GM12878 (cell line): ENCODE results near the gene CYP2A6. TPM values are rescaled to one million over a fixed set of nuclear protein-coding genes. Genes with fewer than 3 reads are reported as not detected.
"Not testable (repeated sequence)": the region's sequence is repeated elsewhere in the genome, so short reads cannot be mapped to it uniquely, and the experiment has no call there.

Source experiments
- ATAC-seq: fragments of 200-7000 bp; cut with Tn5 transposase; 3 replicates; pipeline ENCODE4 v1.9.1; 2020; ENCODE audit warnings: mild to moderate bottlenecking, moderate library complexity
- BruUV-seq: library from RNA; stranded (reverse); fragments of 400-500 nt; replicated peaks from 2 replicates; lab custom pipeline; 2021; lab: Mats Ljungman, UMichigan
- CTCF ChIA-PET: fragments of 300-600 bp; sonication (Branson Sonifier 250); formaldehyde crosslinking; extraction: SDS; loops from one replicate; lab custom pipeline; 2021; ENCODE audit warnings: inconsistent platforms; lab: Yijun Ruan, JAX
- POLR2A ChIA-PET: fragments of 350-600 bp; formaldehyde crosslinking; extraction: SDS; loops from one replicate; lab custom pipeline; 2021; ENCODE audit warnings: inconsistent platforms; lab: Charles Lee
- RAD21 ChIA-PET: fragments of 300-600 bp; sonication (Branson Sonifier 250); formaldehyde crosslinking; loops from one replicate; lab custom pipeline; 2023; ENCODE audit warnings: antibody characterized with exemption; ENCODE audit not compliant: unreplicated experiment; lab: Charles Lee
- SMC1A ChIA-PET: fragments of 300-600 bp; sonication (Branson Sonifier 250); formaldehyde crosslinking; loops from one replicate; lab custom pipeline; 2023; ENCODE audit not compliant: unreplicated experiment, uncharacterized antibody; lab: Charles Lee
- DNase-seq: peaks from one replicate; pipeline ENCODE4 v3.0.0-alpha.2; 2011; ENCODE audit warnings: low read depth, low spot score
- FAIRE-seq: peaks from 3 replicates; lab custom pipeline; 2011; peaks lifted over from hg19 to GRCh38; lab: Jason Lieb, UNC
- H2AFZ ChIP-seq: 2 replicates; pipeline ENCODE4 v1.6.0; 2011; ENCODE audit warnings: low read depth, low read length, control low read depth; ENCODE audit not compliant: control insufficient read depth
- H3K27ac ChIP-seq: 2 replicates; pipeline ENCODE4 v1.5.1; 2011; ENCODE audit warnings: control low read depth; ENCODE audit not compliant: control insufficient read depth, insufficient read depth
- H3K27me3 ChIP-seq, 2 experiments: replicated peaks in 1 of 2; 2 replicates each; pipeline versions ENCODE4 v1.6.0 to v1.6.1; 2011; ENCODE audit warnings: low read length in 1 of 2; ENCODE audit not compliant: control insufficient read depth in 2 of 2, insufficient read depth in 2 of 2
- H3K36me3 ChIP-seq, 2 experiments: 2 replicates each; pipeline ENCODE4 v1.5.1; 2011; ENCODE audit warnings: low read length in 1 of 2; ENCODE audit not compliant: control insufficient read depth in 2 of 2, insufficient read depth in 2 of 2
- H3K4me1 ChIP-seq: 2 replicates; pipeline ENCODE4 v1.6.1; 2011; ENCODE audit warnings: mild to moderate bottlenecking, low read length, moderate library complexity, mixed read lengths; ENCODE audit not compliant: control insufficient read depth, insufficient read depth
- H3K4me2 ChIP-seq: 2 replicates; pipeline ENCODE4 v1.6.0; 2011; ENCODE audit warnings: control low read depth; ENCODE audit not compliant: control insufficient read depth, insufficient read depth
- H3K4me3 ChIP-seq: fragments of 200-600 bp; sonication (generic); 2 replicates; pipeline ENCODE4 v1.5.1; 2016
- H3K79me2 ChIP-seq: 2 replicates; pipeline ENCODE4 v1.6.0; 2011; ENCODE audit warnings: low read length; ENCODE audit not compliant: control insufficient read depth, insufficient read depth
- H3K9ac ChIP-seq: 2 replicates; pipeline ENCODE4 v1.8.0; 2011; ENCODE audit warnings: low read length, control low read depth, mixed read lengths; ENCODE audit not compliant: control insufficient read depth, insufficient read depth
- H3K9me3 ChIP-seq: replicated peaks from 3 replicates; pipeline ENCODE4 v1.5.1; 2011; ENCODE audit warnings: mild to moderate bottlenecking, low read length; ENCODE audit not compliant: control insufficient read depth, insufficient read depth
- H4K20me1 ChIP-seq: 2 replicates; pipeline ENCODE4 v1.6.0; 2011; ENCODE audit not compliant: control insufficient read depth, insufficient read depth
- MXI1 ChIP-seq: fragments of 150-350 bp; IDR thresholded peaks from 2 replicates; pipeline ENCODE4 v1.6.1; 2011; ENCODE audit warnings: low read depth, mild to moderate bottlenecking, inconsistent platforms, low read length, improper control_type of control experiment
- MYC ChIP-seq: IDR thresholded peaks from 2 replicates; pipeline ENCODE4 v1.6.1; 2011; ENCODE audit warnings: mild to moderate bottlenecking, low read length, moderate library complexity, inconsistent platforms; ENCODE audit not compliant: insufficient read depth, insufficient replicate concordance, insufficient read length, severe bottlenecking
- POLR2A ChIP-seq: IDR thresholded peaks from 2 replicates; pipeline ENCODE4 v1.6.1; 2011; ENCODE audit warnings: low read depth, mild to moderate bottlenecking, low read length
- SRF ChIP-seq, 2 experiments: IDR thresholded peaks; 2 replicates each; pipeline ENCODE4 v1.6.1; 2011; ENCODE audit warnings: low read depth in 2 of 2, low read length in 2 of 2, mild to moderate bottlenecking in 1 of 2, moderate library complexity in 1 of 2
- WGBS: methylation state at CpG from one replicate; pipeline ENCODE4 v1.1.6; 2016; ENCODE audit warnings: low lambda C conversion rate; ENCODE audit not compliant: insufficient replicate concordance, insufficient coverage; ENCODE audit errors: missing lambda C conversion rate; 5-methylcytosine and 5-hydroxymethylcytosine counted together
- in situ Hi-C: fragments of 300-500 bp; cut with MboI; formaldehyde crosslinking; loops from 9 replicates; pipeline ENCODE4 v1.14.3; 2018; ENCODE audit warnings: mixed read lengths
- intact Hi-C: fragments of 100-400 bp; cut with micrococcal nuclease; formaldehyde crosslinking; loops from one replicate; pipeline ENCODE4 v1.14.2; 2022; ENCODE audit not compliant: unreplicated experiment
- polyA plus RNA-seq, 11 experiments: library from polyadenylated mRNA; depleted of rRNA in 4 of 11; unstranded in 6 of 11; stranded (reverse) in 5 of 11; fragments of >200 nt; fragmentation: Nextera tagmentation in 4 of 11; fragmentation: Illumina TruSeq in 1 of 11; extraction: Ambion mirVana in 4 of 11; extraction: Trizol in 1 of 11; gene quantifications; 1 replicate in 1 of 11; 2 replicates in 10 of 11; pipeline versions ENCODE4 v1.2.1 to v1.2.3, GENCODE V29; 2011 to 2016; ENCODE audit warnings: inconsistent platforms in 2 of 11, missing spikeins in 2 of 11, low read depth in 1 of 11
- total RNA-seq, 4 experiments: library from RNA; depleted of rRNA in 3 of 4; stranded (reverse); fragments of >200 nt in 3 of 4; fragmentation: Illumina TruSeq in 1 of 4; extraction: Trizol in 1 of 4; gene quantifications; 2 replicates each; pipeline versions ENCODE4 v1.2.1 to v1.2.3, GENCODE V29; 2013 to 2021
- TF ChIP-seq, protein P1 (sequence below): fragments of 450-650 bp; IDR thresholded peaks from 2 replicates; pipeline ENCODE4 v1.6.1; 2017; ENCODE audit warnings: low read depth, mild to moderate bottlenecking, moderate library complexity

The CYP2A6 gene
- total and polyA plus RNA-seq, 10 of the 15 experiments (the other 5 are each of a cell fraction or from before 2014, with no cell fraction given), result 0.97 TPM; not detected in 9

DNA sequence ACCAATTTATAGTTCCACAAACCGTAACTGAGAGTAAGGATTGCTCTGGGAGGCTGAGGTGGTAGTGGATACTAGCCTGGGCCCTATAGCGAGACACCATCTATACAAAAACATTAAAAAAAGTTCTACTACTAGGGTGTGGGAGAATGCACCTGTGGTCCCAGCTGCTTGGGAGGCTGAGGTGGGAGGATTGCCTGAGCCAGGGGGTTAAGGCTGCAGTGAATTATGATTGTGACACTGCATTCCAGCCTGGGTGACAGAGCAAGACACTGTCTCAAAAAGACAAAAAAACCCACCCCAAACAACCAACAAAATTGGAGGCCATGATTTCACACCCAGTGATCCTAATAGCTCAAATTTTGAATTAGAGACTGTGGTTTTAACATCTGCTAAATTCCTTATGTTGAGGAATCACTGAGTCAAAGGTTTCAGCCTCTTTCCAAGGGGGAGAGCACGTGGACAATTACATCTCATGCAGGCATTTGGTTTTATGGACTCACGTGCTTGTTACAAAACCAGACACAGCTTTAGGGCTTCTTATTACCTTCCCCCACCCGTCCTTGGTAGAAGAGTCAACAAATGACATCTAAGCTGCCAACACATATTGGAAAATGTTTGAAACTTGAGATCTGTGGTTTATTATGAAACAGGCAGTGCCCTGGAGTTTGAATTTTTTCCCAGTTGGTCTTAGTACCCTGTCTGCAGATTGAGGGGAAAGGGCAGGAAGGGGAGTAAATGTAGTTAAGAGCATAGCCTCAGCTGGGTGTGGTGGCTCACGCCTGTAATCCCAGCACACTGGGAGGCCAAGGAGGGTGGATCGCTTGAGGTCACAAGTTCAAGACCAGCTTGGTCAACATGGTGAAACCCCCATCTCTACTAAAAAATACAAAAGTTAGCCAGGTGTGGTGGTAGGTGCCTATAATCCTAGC is 18.5 kb downstream of the CYP2A6 start:
- ATAC-seq (no peak), DNase-seq (no peak), FAIRE-seq (no peak)
- in situ Hi-C loops, result no loop called here
- ChIA-PET CTCF (interaction anchor here (0.8 to 1.0 kb wide), 3 partner anchors 11 to 1353 kb away, joined by 3 to 4 read pairs (median 3); no protein-coding TSS in a partner anchor), RAD21 (interaction anchor here (0.6 to 0.7 kb wide), 2 partner anchors 247 to 534 kb away, joined by 3 to 4 read pairs; no protein-coding TSS in a partner anchor), SMC1A (no interaction called here), POLR2A (no interaction called here)
- intact Hi-C loops, result no loop called here
- H2AFZ ChIP-seq, result no peak overlapping the region
- no TSS peak for BruUV-seq
- no peak overlapping the region for H3K4me3 ChIP-seq
- TF ChIP-seq POLR2A (no peak), MYC (no peak), MXI1 (no peak), SRF (IDR thresholded peaks at IDR 0.05; ENCODE audit: low read depth in 2 of 2, low read length in 2 of 2) (no peak)
- TF ChIP-seq, protein P1, sequence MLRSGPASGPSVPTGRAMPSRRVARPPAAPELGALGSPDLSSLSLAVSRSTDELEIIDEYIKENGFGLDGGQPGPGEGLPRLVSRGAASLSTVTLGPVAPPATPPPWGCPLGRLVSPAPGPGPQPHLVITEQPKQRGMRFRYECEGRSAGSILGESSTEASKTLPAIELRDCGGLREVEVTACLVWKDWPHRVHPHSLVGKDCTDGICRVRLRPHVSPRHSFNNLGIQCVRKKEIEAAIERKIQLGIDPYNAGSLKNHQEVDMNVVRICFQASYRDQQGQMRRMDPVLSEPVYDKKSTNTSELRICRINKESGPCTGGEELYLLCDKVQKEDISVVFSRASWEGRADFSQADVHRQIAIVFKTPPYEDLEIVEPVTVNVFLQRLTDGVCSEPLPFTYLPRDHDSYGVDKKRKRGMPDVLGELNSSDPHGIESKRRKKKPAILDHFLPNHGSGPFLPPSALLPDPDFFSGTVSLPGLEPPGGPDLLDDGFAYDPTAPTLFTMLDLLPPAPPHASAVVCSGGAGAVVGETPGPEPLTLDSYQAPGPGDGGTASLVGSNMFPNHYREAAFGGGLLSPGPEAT, result no peak
- no peak overlapping the region for H3K4me2 ChIP-seq
- no peaks in the 10 kb centered on the region for H3K36me3 ChIP-seq
- no peak overlapping the region for H3K27ac ChIP-seq
- no peak overlapping the region for H3K9ac ChIP-seq
- H3K79me2 ChIP-seq, result no peaks in the 10 kb centered on the region
- H4K20me1 ChIP-seq, result no peaks in the 10 kb centered on the region
- H3K27me3 ChIP-seq, result no peaks in the 10 kb centered on the region
- H3K4me1 ChIP-seq, result no peaks in the 10 kb centered on the region
- WGBS, result 39% methylated on average over 7 of the region's 7 CpGs
- no peaks in the 10 kb centered on the region for H3K9me3 ChIP-seq

DNA sequence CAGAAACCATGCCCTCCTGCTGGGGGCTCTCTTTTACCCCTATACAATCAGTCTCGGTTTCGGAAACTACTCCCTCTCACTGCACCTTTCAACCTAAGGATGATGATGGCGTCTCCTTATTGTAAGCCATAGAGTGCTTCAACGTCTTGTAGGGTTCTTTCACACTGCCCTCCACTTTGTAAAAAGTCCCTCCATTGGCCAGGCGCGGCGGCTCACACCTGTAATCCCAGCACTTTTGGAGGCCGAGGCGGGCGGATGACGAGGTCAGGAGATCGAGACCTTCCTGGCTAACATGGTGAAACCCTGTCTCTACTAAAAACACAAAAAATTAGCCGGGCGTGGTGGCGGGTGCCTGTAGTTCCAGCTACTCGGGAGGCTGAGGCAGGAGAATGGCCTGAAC is 19.5 kb downstream of the CYP2A6 start:
- H3K36me3 ChIP-seq, H4K20me1 ChIP-seq, RAD21 ChIA-PET, FAIRE-seq, H3K4me1 ChIP-seq, H3K4me2 ChIP-seq, ATAC-seq, H3K4me3 ChIP-seq, H3K79me2 ChIP-seq, intact Hi-C loops, SMC1A ChIA-PET, BruUV-seq, POLR2A ChIA-PET, H3K9me3 ChIP-seq, H3K9ac ChIP-seq, DNase-seq, H2AFZ ChIP-seq, H3K27ac ChIP-seq, in situ Hi-C loops, H3K27me3 ChIP-seq: not testable (repeated sequence)
- CTCF ChIA-PET, result interaction anchor here (1.0 kb wide), 1 partner anchor 10 kb away, joined by 3 read pairs; no protein-coding TSS in a partner anchor
- WGBS, result 82% methylated on average over 16 of the region's 16 CpGs
